ENCODE results near the gene TMPRSS13. TPM values are rescaled to one million over a fixed set of nuclear protein-coding genes. Genes with fewer than 3 reads are reported as not detected.
"Not testable (repeated sequence)": the region's sequence is repeated elsewhere in the genome, so short reads cannot be mapped to it uniquely, and the experiment has no call there.

TMPRSS13 gene
- total RNA-seq, 3 donors from 2014 or later (not counting 1 experiment from before 2014, with no cell fraction given): 1.6 to 1.8 (median 1.8) TPM

DNA sequence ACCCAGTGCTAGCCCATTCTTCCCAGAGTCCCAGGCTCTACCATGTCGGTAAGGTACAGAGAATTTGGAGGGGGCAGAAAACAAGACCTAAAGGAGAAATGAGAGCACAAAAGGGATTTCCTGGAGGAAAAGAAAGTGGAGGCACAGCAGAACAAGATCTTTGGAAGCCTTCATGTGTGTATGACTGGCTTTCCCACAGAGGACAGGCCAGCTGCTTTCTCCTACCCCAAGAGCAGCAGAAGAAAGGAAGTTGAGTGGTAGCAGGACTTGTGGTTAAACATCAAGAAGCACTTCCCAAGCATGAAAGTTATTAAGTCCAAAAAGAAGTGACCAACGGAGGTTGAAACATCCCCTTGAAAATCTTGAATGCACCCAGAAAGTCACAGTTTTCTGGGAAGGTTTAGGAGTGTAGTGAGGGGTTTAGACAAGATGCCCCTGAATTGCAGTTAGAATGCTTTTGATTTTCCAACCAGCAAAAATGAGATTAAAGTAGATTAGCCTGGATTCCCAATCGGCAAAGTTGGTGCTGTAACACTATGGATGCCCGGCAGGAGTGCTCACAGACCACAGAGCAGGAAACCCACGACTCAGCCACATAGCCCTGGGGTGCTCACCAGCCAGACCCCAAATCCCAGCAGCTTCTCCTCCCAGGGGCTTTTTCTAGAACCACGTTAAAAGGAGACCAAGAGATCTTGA is 608 bp downstream of the TMPRSS13 start:
- no peak for ATAC-seq
- Histone ChIP-seq H3K27me3 (ENCODE audit: control insufficient read depth, insufficient read depth, low read length) (no peaks in the 10 kb centered on the region), H3K27ac (ENCODE audit: low read length) (no peak overlapping the region), H3K9me3 (ENCODE audit: control insufficient read depth, insufficient read depth, low read length) (no peaks in the 10 kb centered on the region), H3K4me1 (ENCODE audit: control insufficient read depth, insufficient read depth, low read length) (peaks cover 46% of the 10 kb centered on the region), H3K4me3 (ENCODE audit: low read length) (no peak overlapping the region), H3K36me3 (ENCODE audit: control insufficient read depth, insufficient read depth, low read length) (no peaks in the 10 kb centered on the region)
- peak in 1 of 2 donors; percentile 18 for DNase-seq
- Mint-ChIP-seq H3K4me3 (peak overlapping the region; percentile 21), H3K36me3 (no peaks in the 10 kb centered on the region), H3K27me3 (ENCODE audit: low read depth in 2 of 2) (no peaks in the 10 kb centered on the region), H3K27ac (peak overlapping the region in 1 of 2 donors; percentile 24), H3K9me3 (no peaks in the 10 kb centered on the region), H3K4me1 (peaks cover 44 to 53% of the 10 kb centered on the region in 2 donors)
- 35% methylated on average over 6 of the region's 6 CpGs for WGBS (ENCODE audit: insufficient coverage)
- intact Hi-C loops (cut with micrococcal nuclease): no loop called here
- TF ChIP-seq, protein P1, sequence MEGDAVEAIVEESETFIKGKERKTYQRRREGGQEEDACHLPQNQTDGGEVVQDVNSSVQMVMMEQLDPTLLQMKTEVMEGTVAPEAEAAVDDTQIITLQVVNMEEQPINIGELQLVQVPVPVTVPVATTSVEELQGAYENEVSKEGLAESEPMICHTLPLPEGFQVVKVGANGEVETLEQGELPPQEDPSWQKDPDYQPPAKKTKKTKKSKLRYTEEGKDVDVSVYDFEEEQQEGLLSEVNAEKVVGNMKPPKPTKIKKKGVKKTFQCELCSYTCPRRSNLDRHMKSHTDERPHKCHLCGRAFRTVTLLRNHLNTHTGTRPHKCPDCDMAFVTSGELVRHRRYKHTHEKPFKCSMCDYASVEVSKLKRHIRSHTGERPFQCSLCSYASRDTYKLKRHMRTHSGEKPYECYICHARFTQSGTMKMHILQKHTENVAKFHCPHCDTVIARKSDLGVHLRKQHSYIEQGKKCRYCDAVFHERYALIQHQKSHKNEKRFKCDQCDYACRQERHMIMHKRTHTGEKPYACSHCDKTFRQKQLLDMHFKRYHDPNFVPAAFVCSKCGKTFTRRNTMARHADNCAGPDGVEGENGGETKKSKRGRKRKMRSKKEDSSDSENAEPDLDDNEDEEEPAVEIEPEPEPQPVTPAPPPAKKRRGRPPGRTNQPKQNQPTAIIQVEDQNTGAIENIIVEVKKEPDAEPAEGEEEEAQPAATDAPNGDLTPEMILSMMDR (IDR thresholded peaks at IDR 0.05): no peak

DNA sequence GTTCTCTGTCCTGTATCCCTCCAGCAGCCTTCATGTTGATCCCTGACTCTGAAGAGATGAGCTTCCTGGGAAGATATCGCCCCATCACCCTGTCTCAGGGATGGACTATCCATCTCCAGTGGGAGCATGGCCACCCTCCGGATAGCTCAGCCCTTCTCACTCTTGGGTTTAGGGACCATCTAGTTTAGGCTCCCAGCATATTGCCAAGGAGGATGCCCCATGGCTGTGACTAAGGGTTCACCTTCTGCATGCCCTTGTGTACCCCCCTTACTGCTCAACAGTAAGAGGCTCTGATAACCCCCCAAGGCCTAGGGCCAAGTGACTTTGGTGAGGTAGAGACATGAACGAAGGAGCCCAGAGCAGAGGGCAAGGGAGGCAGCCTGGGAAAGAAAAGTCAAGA is 1.3 kb downstream of the TMPRSS13 start:
- no peak for DNase-seq
- Histone ChIP-seq H3K36me3 (ENCODE audit: control insufficient read depth, insufficient read depth, low read length) (no peaks in the 10 kb centered on the region), H3K27me3 (ENCODE audit: control insufficient read depth, insufficient read depth, low read length) (no peaks in the 10 kb centered on the region), H3K4me3 (ENCODE audit: low read length) (no peak overlapping the region), H3K27ac (ENCODE audit: low read length) (no peak overlapping the region), H3K4me1 (ENCODE audit: control insufficient read depth, insufficient read depth, low read length) (peaks cover 46% of the 10 kb centered on the region), H3K9me3 (ENCODE audit: control insufficient read depth, insufficient read depth, low read length) (no peaks in the 10 kb centered on the region)
- TF ChIP-seq, protein P1 (IDR thresholded peaks at IDR 0.05): no peak
- H3K27ac Mint-ChIP-seq: no peak overlapping the region
- ATAC-seq: no peak
- peaks cover 39 to 46% of the 10 kb centered on the region in 2 donors for H3K4me1 Mint-ChIP-seq
- no peaks in the 10 kb centered on the region for H3K9me3 Mint-ChIP-seq
- intact Hi-C loops (cut with micrococcal nuclease): no loop called here
- H3K27me3 Mint-ChIP-seq (ENCODE audit: low read depth in 2 of 2): no peaks in the 10 kb centered on the region
- H3K36me3 Mint-ChIP-seq: no peaks in the 10 kb centered on the region
- H3K4me3 Mint-ChIP-seq: no peak overlapping the region
- 91% methylated on average over 3 of the region's 3 CpGs for WGBS (ENCODE audit: insufficient coverage)

DNA sequence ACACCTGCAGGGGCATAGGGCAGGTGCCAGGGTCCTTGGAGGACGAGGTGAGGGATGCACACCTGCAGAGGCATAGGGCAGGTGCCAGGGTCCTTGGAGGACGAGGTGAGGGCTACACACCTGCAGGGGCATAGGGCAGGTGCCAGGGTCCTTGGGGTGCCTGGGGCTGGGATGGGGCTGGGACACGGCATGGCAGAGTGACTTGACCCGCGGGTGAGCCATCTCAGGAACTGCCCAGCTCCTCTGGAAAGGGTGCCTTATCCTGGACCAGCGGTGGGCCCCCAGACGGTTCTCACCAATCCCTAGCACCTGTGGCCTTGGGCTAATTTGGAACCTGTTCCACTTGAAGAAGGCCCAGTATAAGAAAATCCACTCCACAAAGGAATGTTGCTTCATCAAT is 3.0 kb downstream of the TMPRSS13 start:
- H3K36me3 Mint-ChIP-seq; H3K27me3 ChIP-seq (ENCODE audit: control insufficient read depth, insufficient read depth, low read length); H3K4me3 ChIP-seq (ENCODE audit: low read length); H3K9me3 Mint-ChIP-seq; H3K27ac ChIP-seq (ENCODE audit: low read length); H3K9me3 ChIP-seq (ENCODE audit: control insufficient read depth, insufficient read depth, low read length); H3K4me3 Mint-ChIP-seq; ATAC-seq; intact Hi-C loops (cut with micrococcal nuclease); H3K36me3 ChIP-seq (ENCODE audit: control insufficient read depth, insufficient read depth, low read length); DNase-seq; H3K27me3 Mint-ChIP-seq (ENCODE audit: low read depth in 2 of 2); H3K27ac Mint-ChIP-seq: not testable (repeated sequence)
- H3K4me1 Mint-ChIP-seq: peaks cover 26 to 29% of the 10 kb centered on the region in 2 donors
- peaks cover 30% of the 10 kb centered on the region for H3K4me1 ChIP-seq (ENCODE audit: control insufficient read depth, insufficient read depth, low read length)
- 87% methylated on average over 7 of the region's 7 CpGs for WGBS (ENCODE audit: insufficient coverage)

DNA sequence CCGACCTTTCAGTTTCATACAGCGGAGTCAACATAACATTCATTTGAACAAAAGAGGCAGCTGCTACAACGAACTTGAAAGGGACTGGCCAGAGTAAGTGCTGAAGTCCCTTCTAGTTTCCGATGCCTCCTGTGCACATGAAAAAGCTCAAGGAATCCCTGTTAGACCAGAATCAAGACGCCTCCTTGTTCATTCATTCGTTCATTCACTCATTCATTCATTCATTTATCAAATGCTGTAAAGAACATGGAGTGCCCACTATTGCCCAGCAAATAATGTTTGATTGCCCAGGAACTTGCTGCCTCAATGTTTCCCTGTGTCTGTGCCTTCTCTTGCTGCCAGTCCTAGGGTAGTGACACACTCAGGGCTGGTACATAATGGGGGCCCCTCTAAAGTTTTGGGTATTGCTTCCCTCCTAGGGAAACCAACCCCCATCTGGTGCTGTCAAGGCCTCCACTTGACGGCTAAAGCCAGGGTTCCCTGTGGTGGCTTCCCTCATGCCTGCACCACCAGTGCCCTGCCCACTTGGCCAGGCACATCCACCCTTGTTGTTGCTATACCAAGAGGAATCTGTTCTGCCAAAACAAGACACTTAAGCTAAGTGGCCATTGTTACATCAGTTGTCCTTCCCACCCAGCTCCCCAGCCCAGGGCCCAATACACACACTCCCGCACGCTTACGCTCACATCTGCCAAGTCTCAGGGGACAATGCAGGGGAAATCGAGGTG is 3.8 kb downstream of the TMPRSS13 start:
- no peak overlapping the region for H3K27ac Mint-ChIP-seq
- Histone ChIP-seq H3K27me3 (ENCODE audit: control insufficient read depth, insufficient read depth, low read length) (no peaks in the 10 kb centered on the region), H3K9me3 (ENCODE audit: control insufficient read depth, insufficient read depth, low read length) (no peaks in the 10 kb centered on the region), H3K4me3 (ENCODE audit: low read length) (no peak overlapping the region), H3K27ac (ENCODE audit: low read length) (no peak overlapping the region), H3K4me1 (ENCODE audit: control insufficient read depth, insufficient read depth, low read length) (peaks cover 22% of the 10 kb centered on the region), H3K36me3 (ENCODE audit: control insufficient read depth, insufficient read depth, low read length) (no peaks in the 10 kb centered on the region)
- no peak for ATAC-seq
- peaks cover 18 to 21% of the 10 kb centered on the region in 2 donors for H3K4me1 Mint-ChIP-seq
- 88% methylated on average over 11 of the region's 11 CpGs for WGBS (ENCODE audit: insufficient coverage)
- TF ChIP-seq, protein P1 (IDR thresholded peaks at IDR 0.05): no peak
- DNase-seq: no peak
- no peaks in the 10 kb centered on the region for H3K27me3 Mint-ChIP-seq (ENCODE audit: low read depth in 2 of 2)
- intact Hi-C loops (cut with micrococcal nuclease): no loop called here
- no peaks in the 10 kb centered on the region for H3K9me3 Mint-ChIP-seq
- no peak overlapping the region for H3K4me3 Mint-ChIP-seq
- H3K36me3 Mint-ChIP-seq: no peaks in the 10 kb centered on the region

Measured in natural killer cell (primary cell).